GM21528 (cell line): ENCODE measurements around the gene COPB1.
"Not testable (repeated sequence)": the region's sequence is repeated elsewhere in the genome, so short reads cannot be mapped to it uniquely, and the experiment has no call there.

Source experiments
- ATAC-seq: cut with Tn5 transposase; IDR thresholded peaks from one replicate; pipeline ENCODE4 v1.9.1; 2021; ENCODE audit warnings: mild to moderate bottlenecking, moderate library complexity; ENCODE audit not compliant: unreplicated experiment, low FRiP score

COPB1 gene, protein sequence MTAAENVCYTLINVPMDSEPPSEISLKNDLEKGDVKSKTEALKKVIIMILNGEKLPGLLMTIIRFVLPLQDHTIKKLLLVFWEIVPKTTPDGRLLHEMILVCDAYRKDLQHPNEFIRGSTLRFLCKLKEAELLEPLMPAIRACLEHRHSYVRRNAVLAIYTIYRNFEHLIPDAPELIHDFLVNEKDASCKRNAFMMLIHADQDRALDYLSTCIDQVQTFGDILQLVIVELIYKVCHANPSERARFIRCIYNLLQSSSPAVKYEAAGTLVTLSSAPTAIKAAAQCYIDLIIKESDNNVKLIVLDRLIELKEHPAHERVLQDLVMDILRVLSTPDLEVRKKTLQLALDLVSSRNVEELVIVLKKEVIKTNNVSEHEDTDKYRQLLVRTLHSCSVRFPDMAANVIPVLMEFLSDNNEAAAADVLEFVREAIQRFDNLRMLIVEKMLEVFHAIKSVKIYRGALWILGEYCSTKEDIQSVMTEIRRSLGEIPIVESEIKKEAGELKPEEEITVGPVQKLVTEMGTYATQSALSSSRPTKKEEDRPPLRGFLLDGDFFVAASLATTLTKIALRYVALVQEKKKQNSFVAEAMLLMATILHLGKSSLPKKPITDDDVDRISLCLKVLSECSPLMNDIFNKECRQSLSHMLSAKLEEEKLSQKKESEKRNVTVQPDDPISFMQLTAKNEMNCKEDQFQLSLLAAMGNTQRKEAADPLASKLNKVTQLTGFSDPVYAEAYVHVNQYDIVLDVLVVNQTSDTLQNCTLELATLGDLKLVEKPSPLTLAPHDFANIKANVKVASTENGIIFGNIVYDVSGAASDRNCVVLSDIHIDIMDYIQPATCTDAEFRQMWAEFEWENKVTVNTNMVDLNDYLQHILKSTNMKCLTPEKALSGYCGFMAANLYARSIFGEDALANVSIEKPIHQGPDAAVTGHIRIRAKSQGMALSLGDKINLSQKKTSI

DNA sequence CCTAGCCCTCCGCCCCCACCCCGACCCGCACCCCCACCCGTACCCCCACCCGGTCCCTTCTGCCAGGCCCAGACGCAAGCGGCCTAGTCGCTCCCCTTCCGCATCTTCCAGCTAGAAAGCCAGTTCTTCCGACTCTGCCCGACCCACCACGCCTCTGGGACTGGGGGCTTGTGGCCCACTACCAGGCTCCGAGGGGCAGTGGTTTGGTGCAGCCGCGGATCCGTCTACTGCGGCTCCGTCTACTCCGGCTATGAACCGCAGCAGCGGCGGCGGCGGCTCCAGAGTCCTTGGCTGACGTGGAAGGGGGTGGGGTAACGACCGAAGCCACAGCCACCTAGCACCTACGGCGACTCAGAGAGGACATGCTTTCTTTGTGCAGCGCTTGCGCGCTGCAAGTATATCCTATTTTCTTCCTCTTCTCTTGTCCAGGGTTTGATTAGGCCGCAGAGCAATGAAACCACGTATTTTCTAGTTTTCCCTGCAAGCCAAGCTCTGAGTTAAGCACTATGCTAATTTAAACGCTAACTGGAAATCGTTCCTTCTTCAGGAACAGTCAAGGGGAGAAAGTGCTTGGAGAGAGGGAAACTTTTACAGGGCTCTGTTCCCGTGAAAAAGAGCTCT is at the start of gene COPB1:
Gene COPB1, minus strand, starts transcription at position 252 of the 621 bp plus-strand sequence. CDS start 883 bp downstream, outside the sequence.
- peak; percentile 86 for ATAC-seq

DNA sequence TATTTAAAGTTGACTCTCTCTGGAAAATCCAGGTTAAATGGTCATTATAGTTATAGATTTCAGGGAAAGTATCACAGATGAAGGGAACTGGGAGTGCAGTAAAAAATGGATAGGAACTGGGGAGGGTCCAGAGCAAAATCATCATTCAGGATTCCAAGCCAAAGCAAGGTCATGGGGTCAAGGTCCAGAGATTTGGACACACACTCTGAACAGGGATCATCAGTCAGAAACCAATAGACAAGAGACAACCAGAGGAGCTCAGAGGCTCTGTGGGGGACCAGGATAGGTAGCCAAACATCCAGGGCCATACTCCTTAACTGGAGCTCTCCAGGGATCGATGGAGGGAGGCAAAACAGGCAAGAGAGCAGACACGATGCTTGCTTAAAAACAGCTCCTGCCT is 47.8 kb upstream of the COPB1 start:
- no peak for ATAC-seq

DNA sequence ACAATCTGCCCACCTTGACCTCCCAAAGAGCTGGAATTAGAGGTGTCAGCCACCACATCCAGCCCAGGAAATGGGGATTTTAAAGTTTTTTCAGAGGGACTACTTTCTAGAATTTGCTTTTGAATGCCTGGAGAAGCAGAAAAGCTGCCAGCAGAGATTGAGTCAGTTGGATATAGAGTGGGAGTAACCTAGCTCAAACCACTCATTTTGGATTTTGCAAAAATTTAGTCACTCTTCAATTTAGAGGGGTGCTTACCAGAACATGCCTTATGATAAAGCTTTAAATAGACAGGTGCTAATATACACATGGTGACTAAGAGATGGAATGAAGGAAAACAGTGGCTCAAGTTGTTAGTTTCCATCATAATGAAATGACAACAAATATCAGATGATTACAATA is 47.1 kb upstream of the COPB1 start:
- no peak for ATAC-seq

DNA sequence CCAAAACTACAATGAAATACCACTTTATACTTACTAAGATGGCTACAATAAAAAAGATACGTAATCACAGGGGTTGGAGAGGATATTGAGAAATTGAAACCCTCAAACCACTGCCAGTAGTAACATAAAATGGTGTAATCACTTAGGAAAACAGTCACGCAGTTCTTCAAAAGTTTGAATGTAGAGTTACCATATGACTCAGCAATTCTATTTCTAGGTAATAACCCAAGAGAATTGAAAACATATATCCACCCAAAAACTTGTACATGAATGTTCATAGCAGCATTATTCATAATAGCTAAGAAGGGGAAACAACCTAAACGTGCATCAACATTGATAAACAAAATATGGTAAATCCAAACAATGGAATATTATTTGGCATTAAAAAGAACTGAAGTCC is 45.0 kb upstream of the COPB1 start:
- peak; percentile 52 for ATAC-seq

DNA sequence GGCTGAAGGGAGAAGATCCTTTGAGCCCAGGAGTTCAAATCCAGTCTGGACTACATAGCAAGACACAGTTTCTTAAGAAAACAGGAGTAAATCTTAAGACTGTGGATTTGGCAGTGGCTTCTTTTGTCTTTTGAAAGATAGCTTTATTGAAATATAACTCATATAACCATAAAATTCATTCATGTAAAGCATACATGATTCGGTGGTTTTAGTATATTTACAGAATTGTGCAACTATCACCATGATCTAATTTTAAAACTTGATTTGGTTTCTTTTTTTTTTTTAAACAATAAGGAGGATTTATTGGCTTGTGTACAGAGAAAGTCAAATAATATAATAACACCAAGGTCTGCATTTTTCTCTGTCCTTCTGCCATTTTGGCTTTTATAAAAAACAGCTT is 43.6 kb upstream of the COPB1 start:
- ATAC-seq, result no peak

DNA sequence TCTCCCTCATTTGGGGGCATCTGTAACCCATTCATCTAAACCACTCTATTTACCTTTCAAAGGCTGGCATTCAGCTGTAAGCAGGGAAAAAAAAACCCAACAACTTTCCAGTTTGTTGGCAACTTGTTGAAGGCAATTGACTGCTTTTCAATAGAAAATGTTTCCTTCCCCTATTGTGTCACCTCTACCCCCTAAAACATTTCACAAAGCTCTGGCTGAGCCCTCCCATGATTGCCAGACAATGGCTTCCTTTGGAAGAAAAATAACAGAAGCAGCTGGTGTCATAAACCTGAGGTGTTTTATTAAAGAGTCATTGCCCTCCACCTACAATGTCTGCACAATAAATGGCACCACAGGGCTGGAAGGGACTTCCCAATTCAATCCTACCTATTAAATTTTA is 42.7 kb upstream of the COPB1 start:
- no peak for ATAC-seq

DNA sequence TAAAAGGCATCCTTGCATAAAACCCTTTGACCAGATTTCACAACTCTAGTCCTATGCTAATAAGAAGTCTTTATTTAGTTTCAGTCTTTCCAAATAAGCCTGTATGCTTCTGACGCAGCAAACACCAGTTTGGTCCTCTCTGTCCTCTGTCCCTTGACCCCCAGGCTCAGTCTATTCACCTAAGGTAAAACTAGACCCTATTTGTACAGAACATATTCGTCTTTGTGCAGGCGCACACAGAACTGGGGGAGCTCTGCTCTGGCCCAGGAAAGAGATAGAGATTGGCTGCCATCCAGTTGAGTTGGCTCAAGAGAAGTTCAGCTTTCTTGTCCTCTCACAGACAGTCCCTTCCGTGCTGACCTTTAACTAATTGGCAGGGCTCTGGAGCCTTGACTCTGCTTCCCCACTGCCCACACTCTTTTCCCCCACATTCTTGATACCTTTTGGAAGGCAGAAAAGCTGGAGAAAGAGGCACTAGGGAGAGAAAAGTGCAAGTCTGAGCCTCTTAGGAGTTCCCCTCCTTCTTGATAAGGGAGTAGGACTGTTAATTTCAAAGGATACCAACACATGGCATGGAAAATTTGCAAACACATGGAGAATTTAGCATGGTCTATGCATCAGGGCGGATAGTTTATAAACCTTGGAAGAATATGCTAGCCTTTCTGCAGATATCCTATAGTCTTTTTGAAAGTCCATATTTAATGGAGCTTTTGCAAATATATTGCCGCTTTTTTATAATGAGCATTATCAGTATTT is 41.8 kb upstream of the COPB1 start:
- no peak for ATAC-seq

DNA sequence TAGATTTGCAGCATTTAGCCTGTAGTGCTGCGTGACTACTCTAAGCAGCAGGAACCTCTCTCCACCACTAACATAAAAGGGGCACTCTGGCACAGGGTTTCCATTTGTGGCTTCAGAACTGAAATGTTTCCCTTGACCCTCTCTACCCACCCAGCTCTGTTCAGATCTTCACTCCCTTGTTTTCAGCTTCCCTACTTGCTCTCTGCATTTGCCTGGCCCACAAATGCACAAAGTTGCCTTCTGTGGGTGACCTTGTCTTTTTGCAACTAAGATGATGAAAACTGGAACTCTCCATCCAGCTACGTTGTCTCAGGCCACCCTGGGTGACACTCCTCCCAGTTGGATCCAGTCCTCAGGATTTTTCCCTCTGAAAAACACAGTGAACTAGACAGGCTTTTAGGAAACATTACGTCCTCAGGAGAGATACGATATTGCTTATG is 40.4 kb upstream of the COPB1 start:
- ATAC-seq, result no peak

DNA sequence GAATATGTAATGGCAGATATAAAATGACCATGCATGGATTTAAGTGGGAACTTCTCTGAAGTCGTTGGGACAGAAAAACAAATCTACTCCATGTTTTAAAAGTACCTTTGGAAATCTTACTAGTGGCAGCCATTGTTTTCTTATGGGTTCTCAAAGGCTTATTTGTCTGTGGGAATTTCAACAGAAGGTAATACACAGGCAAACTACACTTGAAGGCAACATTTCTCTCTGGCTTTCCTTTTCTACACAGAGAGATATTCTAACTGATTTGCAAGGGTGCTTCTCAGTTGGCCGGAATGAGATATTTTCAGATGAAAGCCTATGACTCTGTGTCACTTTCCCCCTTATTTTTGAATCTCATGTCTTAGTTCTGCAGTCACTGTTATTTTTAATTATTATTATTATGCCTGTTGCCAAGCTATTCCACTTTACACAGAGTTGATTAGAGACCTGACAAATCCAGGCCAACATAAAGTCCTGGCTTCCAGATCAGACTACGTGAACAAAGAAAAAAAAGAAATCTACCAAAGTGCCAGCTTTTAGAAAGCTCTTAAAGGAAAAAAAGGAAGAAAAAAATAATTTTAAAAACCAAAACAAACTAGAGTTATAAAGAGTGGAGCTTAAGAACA is 39.4 kb upstream of the COPB1 start:
- ATAC-seq, result no peak

DNA sequence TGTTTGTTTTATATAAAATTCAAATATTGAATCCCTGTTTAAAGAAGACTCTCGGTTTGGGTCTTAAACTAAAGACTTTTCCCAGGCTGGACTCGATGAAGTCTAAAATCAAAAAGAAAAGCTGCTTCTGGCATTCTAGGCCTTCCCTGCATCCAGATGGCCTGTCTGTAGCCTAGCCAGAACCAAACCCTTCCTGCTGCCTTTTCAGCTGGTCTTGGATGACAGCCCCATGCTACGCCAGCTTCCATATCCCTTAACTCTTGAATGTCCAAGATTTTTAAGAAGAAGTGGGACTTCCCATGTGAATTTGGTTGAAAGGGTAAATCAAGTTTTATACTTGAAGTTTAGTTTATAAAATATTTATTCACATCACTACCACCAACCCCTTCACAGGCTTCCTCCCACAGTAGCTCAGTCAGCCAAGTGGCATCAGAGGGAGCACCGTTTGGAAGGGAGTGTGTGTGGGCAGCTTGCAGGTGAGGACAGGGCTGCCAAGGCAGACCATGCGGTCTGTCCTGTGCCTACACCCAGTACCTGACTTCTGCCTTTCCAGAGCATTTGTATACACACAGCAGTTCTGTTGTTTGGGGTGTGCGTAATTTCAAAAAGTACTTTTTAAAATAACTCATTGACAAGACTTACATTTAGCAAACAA is 38.8 kb upstream of the COPB1 start:
- ATAC-seq, result no peak

DNA sequence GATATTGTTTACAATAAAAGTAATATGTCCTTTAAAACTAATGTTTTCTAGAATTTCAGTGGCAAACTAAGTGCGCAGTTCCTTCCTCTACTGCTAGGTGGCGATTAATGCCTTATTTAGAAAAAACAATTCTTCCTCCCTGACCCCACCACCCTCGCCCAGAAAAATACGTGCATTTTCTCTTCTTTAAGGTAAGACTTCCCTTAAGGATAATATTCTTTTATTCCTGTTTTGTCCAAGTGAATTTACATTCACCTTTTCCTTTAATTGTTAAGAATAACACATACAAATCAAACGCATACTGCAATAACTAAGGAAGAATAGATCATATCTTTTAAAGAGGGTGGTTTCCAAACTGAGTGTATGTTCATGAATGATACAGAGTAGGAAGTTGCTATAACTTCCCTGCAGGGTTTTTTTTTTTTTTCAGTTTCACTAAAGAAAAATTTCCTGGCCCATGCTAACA is 37.6 kb upstream of the COPB1 start:
- ATAC-seq, result peak; percentile 77

DNA sequence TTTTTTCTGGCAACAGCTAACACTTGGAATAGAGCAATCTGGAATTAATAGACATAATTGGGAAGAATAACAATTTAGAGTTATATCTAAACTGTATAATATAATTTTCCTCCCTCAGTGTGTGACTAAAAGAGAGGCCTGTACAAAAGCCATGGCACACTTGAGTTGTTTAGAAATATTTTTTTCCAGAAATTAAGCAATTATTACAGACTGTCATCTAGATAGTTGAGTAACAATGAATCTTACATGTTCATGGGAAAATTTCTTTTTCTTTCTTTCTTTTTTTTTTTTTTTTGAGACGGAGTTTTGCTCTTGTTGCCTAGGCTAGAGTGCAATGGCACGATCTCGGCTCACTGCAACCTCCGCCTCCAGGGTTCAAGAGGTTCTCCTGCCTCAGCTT is 35.6 kb upstream of the COPB1 start:
- ATAC-seq, result not testable (repeated sequence)

DNA sequence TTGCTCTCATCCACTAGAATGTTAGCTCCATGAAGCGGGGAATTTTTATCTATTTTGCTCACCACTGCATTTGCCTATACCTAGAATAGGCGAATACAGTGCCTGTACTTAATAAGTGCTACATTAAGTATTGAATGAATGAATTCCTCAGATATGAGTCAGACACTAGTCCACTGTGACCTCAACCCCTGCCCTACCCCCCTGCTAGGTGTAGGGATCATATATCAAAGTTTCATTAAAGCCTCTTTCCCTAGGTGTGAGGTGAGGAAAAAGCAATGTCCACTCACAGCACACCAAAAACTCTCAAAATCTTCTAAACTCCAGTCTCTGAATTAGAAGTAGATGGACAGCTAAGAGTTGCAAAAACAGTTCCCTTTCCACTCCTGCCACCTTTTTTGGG is 30.3 kb upstream of the COPB1 start:
- no peak for ATAC-seq

DNA sequence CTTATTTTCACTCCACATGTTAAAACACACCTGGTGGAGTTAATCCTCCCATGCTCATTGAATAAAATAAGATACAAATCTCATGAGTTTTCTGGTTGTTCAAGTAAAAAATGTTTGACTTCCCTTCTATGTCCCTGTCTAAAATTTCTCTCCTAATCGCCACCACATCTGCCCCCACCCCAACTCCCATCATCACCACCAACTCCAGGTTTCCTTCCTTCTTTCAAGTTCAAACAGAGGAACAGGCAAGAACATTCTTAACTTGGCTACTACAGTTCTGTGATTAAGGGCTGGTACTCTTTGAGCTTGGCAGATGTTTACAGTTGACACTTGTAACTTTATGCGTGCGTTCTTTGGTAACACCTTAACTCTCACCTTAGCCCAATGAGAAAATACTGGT is 29.7 kb upstream of the COPB1 start:
- ATAC-seq, result no peak

DNA sequence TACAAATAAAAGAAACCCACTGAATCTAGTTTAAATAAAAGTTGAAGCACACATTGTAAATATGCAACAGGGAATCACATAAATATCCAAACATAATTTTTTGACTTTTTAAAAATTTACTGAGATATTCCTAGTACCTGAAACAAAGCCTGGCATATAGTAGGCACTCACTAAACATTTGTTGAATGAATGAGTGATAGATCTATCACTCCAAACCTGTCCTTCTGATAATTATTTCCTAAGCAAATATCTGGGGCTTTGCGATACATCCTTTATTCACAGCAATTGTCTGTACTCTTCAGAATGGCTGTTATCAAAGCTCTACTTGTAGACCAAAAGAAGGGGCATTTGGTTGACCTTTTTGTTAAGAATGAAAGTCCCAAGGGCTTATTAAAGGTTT is 23.2 kb upstream of the COPB1 start:
- no peak for ATAC-seq

DNA sequence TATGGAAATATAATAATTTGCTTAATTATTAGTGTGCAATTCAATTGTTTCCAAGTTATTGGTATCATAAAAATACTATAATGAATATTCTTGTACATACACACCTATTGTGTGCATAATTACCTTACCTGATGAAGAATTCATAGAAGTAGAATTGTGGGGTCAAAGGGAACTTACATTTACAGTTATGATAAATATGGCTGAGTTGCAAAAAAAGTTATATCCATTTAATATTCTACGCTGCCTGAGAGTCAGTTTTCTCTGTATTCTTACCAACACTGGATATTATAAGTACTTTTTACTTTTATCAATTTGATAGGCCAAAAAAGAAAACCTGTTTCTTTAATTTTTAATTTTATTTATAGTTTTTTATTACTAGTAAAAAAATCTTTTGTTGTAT is 22.6 kb upstream of the COPB1 start:
- no peak for ATAC-seq

DNA sequence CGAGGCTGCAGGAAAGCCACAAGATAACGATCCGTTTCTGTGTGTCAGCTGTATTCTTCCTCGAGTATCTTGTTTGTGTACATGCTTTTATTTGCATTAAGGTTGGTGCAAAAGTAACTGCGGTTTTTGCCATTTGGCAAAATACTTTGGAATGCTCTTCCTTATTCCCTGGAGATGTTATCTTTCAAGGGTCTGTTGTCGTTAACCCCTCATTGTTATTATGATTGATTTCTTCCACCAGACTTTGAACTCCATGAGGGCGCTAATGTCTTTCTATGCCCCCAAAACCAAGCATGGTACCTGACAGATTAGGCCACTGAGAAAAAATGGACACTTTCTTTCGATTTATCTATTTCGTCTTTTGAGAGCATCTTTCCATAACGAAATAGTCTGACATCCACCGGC is 21.1 kb upstream of the COPB1 start:
- ATAC-seq, result no peak

DNA sequence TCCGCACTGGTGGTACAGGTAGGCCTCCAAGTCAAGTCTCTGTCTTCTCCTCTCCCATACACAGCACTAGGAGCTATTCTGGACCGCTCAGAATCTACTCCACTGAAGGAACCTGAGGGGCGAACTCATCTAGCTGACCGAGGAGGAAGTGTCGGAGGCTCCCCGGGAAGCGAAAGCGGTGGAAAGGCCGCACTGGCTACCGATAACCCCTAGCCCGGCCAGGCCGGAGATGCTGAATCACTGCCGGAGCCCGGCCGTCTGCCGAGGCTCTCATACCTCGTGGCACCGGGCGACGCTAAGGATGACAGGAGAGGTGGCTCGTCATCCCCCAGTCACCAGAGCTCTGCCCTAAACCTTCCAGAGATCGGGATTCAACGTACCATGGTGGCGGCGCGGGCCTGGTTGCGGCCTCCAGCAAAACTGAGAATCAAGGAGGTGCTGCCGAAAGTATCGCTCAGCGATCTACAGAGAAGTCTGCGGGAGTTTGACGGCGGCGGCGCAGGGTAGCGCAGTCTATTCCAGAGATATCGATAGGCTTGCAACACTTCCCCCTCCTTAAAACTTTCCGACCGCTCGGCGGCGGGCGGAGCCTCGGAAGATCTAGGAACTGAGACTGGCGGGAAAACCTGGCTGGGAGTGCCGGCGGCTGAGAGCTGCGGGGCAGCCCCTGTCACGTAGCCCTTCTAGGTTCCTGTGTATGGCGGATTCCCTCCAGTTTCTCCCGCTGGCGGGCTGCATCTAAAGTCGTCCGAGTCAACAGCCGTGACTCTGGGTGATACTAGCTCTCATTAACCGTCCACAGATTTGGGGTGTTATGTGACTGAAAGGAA is 20.5 kb upstream of the COPB1 start, which contains the start of gene PSMA1:
Gene PSMA1, minus strand, starts transcription at position 470 of the 830 bp plus-strand sequence. Its CDS starts 87 bp downstream, at position 383.
- ATAC-seq, result peak; percentile 97
